Left ventricle myocardium inferior (tissue), 1 donor: ENCODE results near the gene MBOAT1. TPM values are rescaled to one million over a fixed set of nuclear protein-coding genes. Genes with fewer than 3 reads are reported as not detected.
"Not testable (repeated sequence)": the region's sequence is repeated elsewhere in the genome, so short reads cannot be mapped to it uniquely, and the experiment has no call there.

Source experiments
- DNase-seq: peaks from one replicate; pipeline ENCODE4 v3.0.0-alpha.2; 2020
- H3K27ac ChIP-seq: fragments of 200-600 bp; replicated peaks from 2 replicates; pipeline ENCODE4 v1.8.0; 2021
- H3K27me3 ChIP-seq: fragments of 200-600 bp; 2 replicates; pipeline ENCODE4 v1.8.0; 2021; ENCODE audit warnings: low read depth
- H3K36me3 ChIP-seq: fragments of 200-600 bp; 2 replicates; pipeline ENCODE4 v1.8.0; 2021
- H3K4me1 ChIP-seq: fragments of 200-600 bp; 2 replicates; pipeline ENCODE4 v1.8.0; 2021
- H3K4me3 ChIP-seq: fragments of 200-600 bp; 2 replicates; pipeline ENCODE4 v1.8.0; 2021; ENCODE audit warnings: mild to moderate bottlenecking, moderate library complexity
- H3K9me3 ChIP-seq: fragments of 200-600 bp; replicated peaks from 2 replicates; pipeline ENCODE4 v1.8.0; 2021
- CTCF ChIP-seq: fragments of 200-600 bp; IDR thresholded peaks from 2 replicates; pipeline ENCODE4 v1.8.0; 2021; ENCODE audit warnings: antibody characterized with exemption, mild to moderate bottlenecking, borderline replicate concordance
- intact Hi-C: fragments of 100-400 bp; cut with micrococcal nuclease; formaldehyde crosslinking; loops from one replicate; pipeline ENCODE4 v1.11.0; 2022
- total RNA-seq: library from RNA; stranded (reverse); fragmentation: NEBNext Ultra II Directional; extraction: Animal tissue kit (Norgen Biotek cat#: 25700); gene quantifications from one replicate; pipeline ENCODE4 v1.2.1, GENCODE V29; 2021
- donor health status: DM: no; HTN: yes; CAD: no; lungs with severe emphysema.

MBOAT1 gene
- total RNA-seq, 1 donor from 2014 or later = 5.6 TPM

GRCh38 chr6:20182926-20183521, 29.2 kb downstream of the MBOAT1 start:
- intact Hi-C loops = no loop called here

GRCh38 chr6:20182069-20182468, 30.2 kb downstream of the MBOAT1 start:
- intact Hi-C loops = no loop called here
- no peaks in the 10 kb centered on the region for H3K27me3 ChIP-seq
- no peak for TF ChIP-seq CTCF
- H3K27ac ChIP-seq = peak overlapping the region; percentile 72
- DNase-seq = no peak
- no peak overlapping the region for H3K4me3 ChIP-seq
- peaks cover 8% of the 10 kb centered on the region for H3K9me3 ChIP-seq
- peaks cover 41% of the 10 kb centered on the region for H3K4me1 ChIP-seq
- peaks cover 13% of the 10 kb centered on the region for H3K36me3 ChIP-seq

More at GRCh38 chr6:20182926-20183521, 29.2 kb downstream of the MBOAT1 start:
- no peak for TF ChIP-seq CTCF
- no peaks in the 10 kb centered on the region for H3K27me3 ChIP-seq
- H3K27ac ChIP-seq = peak overlapping the region; percentile 72
- peaks cover 15% of the 10 kb centered on the region for H3K36me3 ChIP-seq
- H3K4me3 ChIP-seq = no peak overlapping the region
- DNase-seq = peak; percentile 63
- H3K4me1 ChIP-seq = peaks cover 41% of the 10 kb centered on the region
- peaks cover 8% of the 10 kb centered on the region for H3K9me3 ChIP-seq

GRCh38 chr6:20180935-20181334, 31.3 kb downstream of the MBOAT1 start:
- no peak for TF ChIP-seq CTCF
- peak overlapping the region; percentile 72 for H3K27ac ChIP-seq
- peaks cover 8% of the 10 kb centered on the region for H3K9me3 ChIP-seq

GRCh38 chr6:20179287-20180045, 32.8 kb downstream of the MBOAT1 start:
- intact Hi-C loops, H3K36me3 ChIP-seq, H3K9me3 ChIP-seq, H3K4me3 ChIP-seq, DNase-seq, H3K27ac ChIP-seq, H3K27me3 ChIP-seq: not testable (repeated sequence)
- peaks cover 41% of the 10 kb centered on the region for H3K4me1 ChIP-seq

More at GRCh38 chr6:20180935-20181334, 31.3 kb downstream of the MBOAT1 start:
- Histone ChIP-seq H3K4me1 (peaks cover 41% of the 10 kb centered on the region), H3K27me3 (no peaks in the 10 kb centered on the region), H3K36me3 (peaks cover 7% of the 10 kb centered on the region), H3K4me3 (no peak overlapping the region)
- DNase-seq = no peak
- intact Hi-C loops = no loop called here

GRCh38 chr6:20178327-20178726, 33.9 kb downstream of the MBOAT1 start:
- TF ChIP-seq CTCF = no peak
- Histone ChIP-seq H3K4me1 (peaks cover 33% of the 10 kb centered on the region), H3K27ac (no peak overlapping the region), H3K36me3 (no peaks in the 10 kb centered on the region), H3K9me3 (peaks cover 8% of the 10 kb centered on the region), H3K4me3 (no peak overlapping the region), H3K27me3 (no peaks in the 10 kb centered on the region)
- no peak for DNase-seq
- intact Hi-C loops = no loop called here
